Activated CD4-positive, alpha-beta T cell treated with anti-CD3 and anti-CD28 coated beads, Interleukin-10, Interleukin-2, amounts not matched to agents 100 ng/mL and 50 ng/mL, durations not matched to agents 16 hours and 8 hours (primary cell): ENCODE data around the gene IGF2BP2.

Experiments
- DNase-seq: peaks from one replicate; pipeline ENCODE4 v3.0.0-alpha.2; 2020

Gene IGF2BP2

DNA sequence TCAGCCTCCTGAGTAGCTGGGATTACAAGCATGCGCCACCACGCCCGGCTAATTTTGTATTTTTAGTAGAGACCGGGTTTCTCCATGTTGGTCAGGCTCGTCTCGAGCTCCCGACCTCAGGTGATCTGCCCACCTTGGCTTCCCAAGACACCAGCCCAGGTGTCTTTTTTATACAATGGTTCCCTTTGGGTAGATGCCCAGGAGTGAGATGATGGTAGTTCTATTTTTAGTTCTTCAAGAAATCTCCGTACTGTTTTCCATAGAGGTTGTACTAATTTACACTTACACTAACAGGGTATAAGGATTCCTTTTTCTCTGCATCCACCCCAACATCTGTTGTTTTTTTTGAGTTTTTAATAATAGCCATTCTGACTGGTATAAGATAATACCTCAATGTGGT lies 94.3 kb downstream of the IGF2BP2 start:
- DNase-seq, result no peak

DNA sequence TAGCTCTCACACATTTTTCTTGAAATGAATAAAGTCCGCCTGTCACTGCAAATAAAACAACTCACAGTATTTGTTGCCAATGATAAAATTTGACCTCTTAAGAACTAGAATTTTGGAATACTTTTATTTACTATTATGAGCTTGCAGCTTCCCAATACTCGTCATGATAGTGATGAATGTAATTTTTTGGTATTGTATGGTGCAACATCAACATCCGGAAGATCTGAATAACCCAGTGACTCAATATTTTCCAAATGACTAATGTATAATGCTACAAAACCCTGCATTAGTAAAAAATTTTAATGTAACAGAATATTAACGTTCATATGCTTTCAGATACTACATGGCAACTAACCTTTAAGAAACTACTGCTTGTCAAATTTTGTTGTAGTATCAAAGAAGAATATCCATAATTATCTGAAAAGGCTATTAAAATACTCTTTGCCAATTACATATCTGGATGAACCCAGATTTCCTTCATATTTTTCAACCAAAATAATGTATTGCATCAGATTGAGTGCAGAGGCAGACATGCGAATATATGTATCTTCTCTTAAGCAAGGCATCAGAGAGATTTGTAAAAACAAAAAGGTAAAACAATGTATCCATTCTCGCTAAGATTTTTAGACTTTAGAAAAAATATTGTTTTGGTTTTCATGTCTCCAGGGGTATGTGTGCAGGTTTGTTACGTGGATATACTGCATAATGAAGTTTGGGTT lies 95.3 kb downstream of the IGF2BP2 start:
- peak; percentile 53 for DNase-seq

DNA sequence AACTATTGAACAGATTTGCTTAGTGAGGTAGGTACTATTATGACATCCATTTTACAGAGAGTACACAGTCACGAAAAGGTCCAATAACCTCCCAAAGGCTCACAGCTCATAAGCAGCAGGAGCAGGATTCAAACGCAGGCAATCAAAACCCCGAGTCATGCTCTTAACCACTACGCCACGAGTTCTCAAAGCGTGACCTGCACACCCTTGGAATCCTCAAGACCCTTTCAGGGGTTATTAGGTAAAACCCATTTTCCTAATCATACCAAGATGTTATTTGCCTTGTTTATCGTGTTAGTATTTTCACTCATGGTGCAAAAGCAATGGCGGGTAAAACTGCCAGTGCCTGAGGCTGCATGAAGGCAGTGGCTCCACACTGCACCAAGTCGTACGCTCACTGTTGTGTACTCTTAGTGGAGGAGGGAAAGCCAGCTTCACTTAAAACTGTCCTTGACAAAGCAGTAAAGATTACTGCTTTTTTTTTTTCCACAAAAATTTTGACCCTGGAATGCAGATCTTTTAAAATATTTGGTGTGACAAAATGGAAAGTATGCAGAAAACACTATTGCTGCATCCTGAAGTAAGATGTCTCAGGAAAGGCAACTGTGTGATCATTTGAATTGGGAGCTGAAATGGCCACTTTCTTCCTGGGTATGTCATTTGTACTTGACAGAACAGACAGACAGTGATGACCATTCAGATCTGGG lies 96.1 kb downstream of the IGF2BP2 start:
- DNase-seq, result no peak

DNA sequence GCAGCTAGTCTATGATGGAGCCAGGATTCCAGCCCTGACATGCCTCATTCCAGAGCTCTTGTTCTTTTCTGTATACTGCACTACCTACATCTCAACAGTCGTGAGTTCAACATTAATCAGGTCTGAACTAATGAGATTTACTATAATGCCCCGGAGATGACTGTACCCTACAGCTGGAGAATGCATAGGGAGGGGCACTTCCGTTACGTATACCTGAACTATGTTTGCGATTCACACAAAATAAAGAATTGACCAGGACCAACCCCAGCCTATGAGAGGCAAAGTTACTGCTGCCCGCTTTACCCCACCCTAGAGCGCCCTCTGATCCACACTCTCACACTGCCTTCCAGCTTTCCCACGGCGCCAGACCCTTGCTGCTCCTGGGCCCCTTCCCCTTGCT lies 97.0 kb downstream of the IGF2BP2 start:
- no peak for DNase-seq

DNA sequence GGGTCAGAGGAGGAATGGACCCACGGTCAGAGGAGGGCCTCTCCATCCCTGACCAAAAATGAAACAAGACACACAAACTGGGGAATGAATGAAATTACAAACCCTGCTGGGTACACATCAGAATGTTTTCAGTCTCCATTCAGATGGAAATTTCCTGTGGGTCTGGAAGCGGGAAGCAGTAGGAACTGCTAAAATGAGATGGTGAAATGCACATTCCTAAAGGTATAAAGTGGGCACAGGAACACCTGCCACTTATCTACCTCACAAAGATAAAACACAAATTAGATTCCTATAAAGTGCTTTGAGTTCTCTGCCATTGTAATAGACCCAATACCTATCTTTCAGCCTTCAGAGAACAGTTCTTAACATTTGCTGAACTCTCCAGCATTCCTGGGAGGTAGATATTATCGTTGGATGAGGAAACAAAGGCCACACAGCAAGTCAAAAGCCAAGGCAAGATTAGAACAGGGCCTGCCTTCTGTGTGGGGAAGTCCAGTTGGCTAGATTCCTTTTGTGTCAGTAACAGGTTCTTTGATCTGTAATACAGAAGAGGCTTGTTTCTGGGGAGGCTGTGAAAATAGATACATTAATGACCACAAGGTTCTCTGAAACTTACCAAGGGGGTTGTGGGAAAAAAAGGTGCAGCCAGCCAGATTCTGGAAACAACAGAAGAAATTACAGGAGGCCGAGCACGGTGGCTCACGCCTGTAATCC lies 98.4 kb downstream of the IGF2BP2 start:
- DNase-seq, result no peak

DNA sequence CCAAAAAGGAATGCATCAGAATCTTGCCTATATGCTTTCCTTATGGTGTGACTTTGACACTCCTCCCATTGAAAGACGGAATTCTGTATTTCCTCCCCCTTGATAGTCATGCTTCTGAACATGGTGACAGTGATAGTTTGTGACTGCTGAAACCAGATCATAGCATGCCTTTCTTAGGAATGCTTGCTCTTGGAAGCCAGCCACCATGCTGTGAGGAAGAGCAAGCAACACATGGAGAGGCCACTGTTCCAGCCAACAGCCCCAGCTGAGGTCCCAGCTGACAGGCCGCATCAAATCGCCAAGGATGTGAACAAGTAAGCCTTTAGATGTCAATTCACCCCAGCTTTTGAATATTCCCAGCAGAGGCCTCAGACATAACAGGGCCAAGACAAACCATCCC lies 100.1 kb downstream of the IGF2BP2 start:
- DNase-seq, result no peak

DNA sequence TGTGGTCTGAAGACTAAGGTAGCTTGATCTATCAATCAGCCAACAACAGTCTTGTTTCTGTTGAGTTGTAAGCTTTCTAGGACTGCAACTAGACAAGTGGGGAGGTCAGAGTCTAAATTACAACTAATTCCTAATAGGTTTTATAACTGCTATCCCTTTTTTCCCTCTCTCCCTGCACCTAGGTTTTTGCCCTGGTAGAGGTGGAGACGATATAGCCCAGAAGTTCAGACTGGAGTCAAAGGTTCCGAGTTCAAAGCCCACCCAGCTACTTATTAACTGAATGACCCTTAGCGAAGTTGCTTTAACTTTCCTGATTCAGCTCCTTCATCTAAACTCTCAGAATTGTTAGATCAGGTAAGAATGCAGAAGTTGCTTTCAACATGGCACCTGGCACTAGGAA lies 100.6 kb downstream of the IGF2BP2 start:
- no peak for DNase-seq

DNA sequence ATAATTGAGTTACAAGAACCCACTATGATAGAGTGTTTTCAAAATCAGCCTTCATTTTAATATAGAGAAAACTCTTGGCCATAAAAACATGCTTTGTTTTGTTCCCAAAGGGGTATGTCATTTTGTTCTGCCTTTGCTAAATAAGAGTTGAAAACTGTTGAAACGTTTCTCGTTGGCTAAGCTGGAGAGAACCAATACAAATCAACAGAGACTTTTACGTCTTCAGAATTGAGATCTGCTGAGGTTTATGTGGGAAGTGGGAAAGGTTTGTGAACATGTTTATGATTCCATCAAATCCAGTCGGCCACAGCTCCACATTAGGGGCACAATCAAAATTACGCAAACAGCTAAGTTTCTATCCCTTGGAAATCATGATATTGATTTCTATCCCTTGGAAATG lies 102.0 kb downstream of the IGF2BP2 start:
- DNase-seq, result no peak

DNA sequence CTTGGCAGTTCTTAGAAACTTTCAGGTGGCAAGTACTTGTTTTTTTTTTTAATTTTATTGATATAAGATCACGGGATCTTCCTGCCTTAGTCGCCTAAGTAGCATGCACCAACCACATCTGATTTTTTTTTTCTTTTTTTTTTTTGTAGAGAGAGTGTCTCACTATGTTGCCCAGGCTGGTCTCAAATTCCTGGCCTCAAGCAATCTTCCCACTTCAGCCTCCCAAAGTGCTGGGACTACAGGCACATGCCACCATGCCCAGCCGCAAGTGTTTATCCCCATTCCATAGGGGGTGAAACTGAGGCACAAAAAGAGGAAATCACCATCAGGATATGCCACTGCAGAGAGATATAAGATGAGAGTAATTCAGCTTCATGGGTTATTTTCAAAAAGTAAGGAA lies 102.9 kb downstream of the IGF2BP2 start:
- DNase-seq, result no peak

DNA sequence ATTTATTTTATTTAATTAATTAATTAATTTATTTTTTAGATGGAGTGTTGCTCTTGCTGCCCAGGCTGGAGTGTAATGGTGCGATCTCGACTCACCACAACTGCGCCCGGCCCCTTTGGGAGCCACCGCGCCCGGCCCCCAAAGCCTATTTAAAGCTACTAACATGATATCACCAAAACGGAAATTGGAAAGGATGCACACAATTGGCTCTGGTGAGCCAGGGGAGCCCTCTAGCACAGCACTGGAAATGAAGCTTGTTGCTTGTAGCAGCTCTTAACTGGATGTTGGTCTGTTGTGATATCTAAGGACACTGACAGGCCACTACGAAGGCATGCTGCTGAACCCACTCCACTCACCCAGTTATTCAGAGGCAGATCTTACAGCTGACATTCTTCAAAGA lies 104.5 kb downstream of the IGF2BP2 start:
- no peak for DNase-seq

DNA sequence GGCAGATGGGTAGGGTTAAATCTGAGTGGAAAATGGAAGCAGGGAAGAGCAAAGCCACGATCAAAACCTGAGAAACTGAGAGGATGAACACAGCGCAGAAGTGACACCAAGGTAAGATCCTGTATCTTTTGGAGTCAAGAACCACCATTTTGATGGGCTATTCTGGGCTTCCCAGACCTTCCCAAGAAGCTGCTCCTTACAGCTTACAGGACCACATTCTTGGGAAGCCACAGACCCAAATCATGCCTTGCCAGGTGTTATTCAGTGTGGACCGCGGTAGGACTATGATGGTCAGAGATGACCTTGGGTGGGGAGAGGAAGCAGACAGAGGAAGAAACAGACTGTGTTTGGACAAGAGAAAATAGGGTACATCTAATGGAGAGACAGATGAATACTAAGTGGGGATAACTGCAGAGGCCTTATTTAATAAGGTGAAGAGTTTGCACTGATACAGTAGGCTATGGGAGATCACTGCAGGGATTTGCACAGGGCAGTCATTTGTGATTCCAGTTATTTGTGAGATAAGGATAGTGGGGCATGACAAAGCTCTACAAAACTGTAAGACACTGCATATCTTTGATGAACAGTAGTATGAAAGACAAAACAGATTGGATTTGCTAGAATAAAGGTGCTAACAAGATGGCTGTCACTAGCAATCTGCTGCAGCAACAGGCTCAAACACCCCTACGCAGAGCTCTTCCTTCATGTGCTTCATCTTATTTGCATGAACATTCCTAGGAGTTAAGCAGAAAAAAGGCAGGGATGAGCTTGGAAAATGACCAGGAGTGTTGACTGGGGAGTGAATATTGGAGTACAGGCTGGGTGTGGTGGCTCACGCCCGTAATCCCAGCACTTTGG lies 105.9 kb downstream of the IGF2BP2 start:
- DNase-seq, result no peak

DNA sequence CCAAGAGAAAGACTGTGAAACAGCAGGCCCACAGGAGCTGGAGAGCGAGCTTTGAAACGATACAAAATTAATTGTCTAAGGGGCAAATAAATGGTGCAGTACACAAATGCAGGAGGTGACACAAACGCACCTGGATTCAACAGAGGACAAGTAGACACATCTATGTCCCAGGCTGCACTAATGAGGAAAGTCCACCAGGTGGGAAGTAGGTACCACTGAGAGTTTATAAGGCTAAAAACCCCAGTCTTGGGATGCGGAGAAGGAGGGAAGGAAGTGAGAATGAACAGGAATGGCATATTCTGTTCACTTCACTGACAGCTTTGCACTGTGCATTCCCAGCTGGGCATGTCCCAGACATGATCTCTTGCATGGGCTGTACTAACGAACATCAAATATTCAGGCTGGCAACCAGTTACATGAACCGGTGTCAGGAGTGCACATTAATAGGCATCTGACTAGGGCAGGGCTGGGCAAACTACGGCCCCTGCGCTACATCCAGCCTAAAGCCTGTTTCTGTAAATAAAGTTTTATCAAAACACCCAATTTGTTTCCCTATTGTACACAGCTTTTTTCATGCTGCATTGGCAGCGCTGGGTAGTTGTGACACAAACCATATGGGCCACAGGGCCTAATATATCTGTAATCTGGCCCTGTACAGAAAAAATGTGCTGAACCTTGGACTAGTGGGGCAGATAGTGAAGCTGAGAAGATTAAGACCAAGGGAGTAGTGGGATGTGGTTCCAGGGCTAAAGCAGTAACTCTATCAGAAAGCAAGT lies 107.0 kb downstream of the IGF2BP2 start:
- DNase-seq, result no peak

DNA sequence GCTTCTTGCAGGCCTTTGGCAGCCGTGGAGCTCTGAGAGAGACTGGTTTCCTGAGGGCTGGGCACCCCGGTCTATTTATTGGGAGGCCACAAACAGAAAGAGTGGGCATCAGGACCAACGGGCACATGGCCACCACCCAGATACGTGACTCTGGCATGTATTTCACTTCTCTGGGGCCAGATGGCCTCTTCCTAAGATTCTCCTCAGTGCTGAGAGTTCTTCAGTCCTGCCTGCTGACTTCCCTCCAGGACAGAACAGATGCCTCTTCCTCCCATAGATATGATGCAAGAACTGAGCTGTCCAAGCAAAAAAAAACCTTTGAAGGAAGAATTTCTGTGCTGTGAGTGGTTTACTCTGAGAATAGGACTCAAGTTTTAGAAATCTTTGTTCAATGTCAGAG lies 107.7 kb downstream of the IGF2BP2 start:
- no peak for DNase-seq

DNA sequence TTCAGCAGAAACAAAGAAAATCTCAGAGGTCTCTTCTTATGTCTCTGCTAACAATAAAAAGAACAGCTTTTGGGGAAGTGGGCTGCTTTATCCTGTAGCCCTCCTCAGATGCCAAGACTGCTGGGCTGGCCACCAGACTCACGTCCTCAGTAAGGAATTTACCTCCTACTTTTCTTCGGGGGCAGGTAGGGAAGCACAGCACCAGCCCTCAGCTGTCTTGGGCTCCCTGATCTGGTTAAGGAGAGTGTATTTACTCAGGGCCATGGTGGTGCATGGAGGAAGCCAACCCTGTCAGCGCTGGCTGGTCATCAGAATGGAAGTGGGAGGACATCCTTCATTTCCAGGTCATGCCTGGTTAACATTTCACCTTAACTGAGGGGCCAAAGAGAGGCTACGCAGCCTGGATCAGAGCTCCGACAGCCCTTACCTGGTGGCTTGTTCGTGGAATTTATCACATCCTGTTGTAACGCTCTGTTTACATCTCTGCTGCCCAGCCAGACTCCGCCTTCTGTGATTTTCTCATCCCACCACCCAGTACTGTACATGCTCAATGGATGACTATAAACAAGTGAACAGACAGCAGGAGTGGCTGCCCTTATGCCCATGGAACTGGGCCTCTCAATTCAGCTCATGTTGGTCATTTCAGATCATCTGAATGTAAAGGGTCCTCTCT lies 108.3 kb downstream of the IGF2BP2 start:
- no peak for DNase-seq

DNA sequence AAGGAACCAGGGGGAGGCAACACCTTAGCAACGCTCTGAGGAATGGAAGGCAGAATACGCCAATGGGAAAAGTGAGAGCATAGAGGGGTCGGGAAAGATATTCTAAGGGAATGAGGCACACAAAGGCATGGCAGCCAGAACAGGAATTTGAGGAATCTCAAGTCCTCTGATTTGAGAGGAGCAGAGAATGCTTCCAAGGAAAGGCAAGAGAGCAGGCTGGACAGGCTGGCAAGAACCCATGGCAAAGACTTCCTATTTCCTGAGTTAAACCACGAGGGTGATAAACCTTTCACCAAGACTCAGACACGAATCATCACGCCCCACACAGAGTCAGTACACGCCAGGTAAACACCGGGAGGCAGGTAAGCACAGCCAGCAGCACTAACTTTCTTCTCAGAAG lies 109.8 kb downstream of the IGF2BP2 start:
- DNase-seq, result no peak

DNA sequence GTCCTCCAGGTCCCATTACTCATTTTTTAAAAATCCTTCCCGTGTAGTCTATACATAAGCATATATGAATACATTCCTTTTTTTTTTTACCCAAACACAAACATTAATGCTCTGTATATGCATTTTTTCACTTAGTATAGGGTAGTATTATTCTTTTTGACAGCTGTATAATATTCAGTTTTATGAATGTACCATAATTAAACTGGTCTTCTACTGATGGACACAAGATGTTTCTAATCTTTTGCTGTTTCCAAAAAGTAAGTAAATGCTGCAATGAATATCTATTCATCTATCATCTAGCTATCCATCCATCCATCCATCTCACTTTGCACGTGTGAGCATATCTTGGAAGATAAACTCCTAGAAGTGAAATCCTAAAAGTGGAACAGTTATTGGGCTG lies 110.8 kb downstream of the IGF2BP2 start:
- no peak for DNase-seq

DNA sequence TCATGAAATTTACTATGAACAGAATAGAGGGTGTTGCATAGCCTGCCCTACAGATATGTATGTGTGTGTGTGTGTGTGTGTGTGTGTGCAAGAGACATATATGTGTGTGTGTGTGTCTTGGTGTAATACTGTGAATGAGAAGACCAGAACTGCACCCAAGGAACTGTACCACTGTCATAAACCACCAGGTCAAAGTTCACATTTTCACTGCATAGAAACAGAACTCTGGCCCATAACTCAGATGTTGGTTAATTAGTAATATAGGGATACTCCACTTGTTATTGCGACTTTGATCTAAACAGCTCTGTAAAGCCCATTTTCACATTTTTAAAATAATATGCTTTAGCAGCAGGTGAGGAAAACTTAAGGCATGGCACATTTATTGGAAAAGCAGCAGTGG lies 111.8 kb downstream of the IGF2BP2 start:
- no peak for DNase-seq

DNA sequence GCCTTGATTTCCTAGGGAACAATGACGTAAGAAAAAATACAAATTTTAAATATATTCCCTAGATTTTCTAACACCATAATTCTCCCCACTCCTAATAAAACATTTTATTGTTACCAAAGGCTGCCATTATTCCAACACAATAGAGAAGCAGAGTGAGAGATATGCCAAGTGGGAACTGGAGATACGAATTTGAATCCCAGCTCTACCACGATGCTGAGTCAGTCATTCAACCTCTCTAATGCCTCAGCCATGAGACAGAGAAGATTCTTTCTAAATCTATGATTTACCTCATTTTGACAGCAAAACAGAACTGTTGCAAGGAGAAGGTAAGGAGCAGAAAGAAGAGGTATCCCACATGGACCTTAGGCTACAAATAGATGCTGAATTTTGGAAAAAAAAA lies 112.5 kb downstream of the IGF2BP2 start:
- DNase-seq, result no peak

DNA sequence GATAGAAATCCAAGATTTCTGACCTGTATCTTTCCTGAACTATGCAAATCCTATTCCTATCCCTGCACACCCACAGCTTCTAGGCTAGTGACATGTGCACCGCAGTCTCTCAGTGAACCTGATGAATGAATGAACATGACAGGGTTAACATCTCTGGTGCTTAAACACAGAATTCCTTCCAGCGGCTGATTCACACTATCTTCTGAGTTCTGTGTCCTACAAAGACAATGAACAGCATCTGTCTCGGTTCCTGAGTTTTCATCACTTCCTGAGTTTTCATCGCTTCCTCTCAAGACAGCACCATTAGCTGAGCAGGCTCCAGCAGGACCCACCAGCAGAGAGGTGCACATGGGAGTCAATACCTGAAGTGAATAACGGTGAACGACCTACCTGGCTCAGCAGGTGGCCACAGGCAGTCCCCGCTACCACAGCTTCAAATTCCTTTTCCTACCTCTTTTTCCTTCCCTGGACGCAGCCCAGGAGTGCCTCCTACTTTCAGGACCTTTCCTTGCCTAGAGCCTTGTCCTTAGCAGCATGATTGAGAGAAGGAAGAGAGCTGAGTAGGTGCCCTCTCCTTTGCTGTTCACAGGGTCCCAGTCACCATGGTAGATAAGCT lies 113.5 kb downstream of the IGF2BP2 start:
- no peak for DNase-seq

DNA sequence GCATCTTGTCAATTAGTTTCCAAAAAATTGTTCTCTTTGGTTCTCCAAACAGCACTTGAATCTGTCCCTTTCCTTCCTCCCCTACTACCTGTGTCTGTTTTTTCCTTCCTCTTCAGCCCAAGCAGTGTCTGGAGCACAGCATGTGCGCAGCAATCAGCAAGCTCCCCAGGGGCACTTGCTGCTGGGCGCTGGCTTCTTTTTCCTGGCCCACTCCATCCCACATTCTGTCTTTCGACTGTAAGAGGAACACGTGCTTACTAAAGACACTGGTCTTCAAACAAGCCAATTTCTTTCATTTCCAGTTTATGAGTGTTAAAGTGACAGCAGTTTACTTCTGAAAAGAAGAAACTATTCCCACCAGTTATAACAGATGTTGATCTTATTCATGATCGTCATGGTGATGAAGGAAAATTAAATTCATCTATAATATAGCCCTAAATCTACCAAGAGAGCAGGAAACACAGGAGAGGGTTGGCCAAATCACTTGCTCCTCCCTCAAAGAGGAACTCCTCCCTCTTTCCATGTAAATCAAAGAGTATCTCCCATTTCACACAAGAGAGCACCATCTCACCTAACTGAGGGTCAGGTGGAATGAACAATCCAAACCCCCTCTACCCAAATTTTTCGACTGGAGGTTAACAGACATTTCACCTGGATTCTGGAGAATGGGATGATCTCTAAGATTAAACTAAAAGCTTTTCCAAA lies 115.4 kb downstream of the IGF2BP2 start:
- DNase-seq, result no peak

DNA sequence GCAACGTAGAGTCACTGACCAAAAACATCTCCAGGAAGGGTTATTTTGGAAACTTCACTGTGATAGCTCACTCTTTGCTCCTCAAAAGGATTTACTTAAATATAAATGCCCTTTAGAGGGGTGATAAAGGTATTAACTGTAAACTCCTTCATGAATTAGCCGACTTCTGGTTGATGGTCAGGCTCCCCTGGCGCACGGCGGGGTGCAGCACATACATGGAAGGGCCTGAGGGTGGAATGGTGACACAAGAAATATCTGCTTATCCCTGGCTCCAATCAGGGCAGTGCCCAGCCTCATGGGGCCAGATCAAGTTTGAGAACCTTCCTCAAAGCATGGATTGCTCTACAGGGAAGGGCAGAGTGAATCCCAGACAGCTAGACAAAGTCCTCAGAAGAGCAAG lies 116.5 kb downstream of the IGF2BP2 start:
- no peak for DNase-seq
